Kidney (tissue), 14 donors: ENCODE measurements around the gene ESPNL. TPM values are rescaled to one million over a fixed set of nuclear protein-coding genes. Genes with fewer than 3 reads are reported as not detected.
A peak's percentile ranks its signal among the peaks of the same experiment; 100 is the strongest.

ENCODE experiments used
- DNase-seq, 5 donors: peaks; one replicate each; pipeline ENCODE4 v3.0.0-alpha.2; 2013 to 2020
- FAIRE-seq: peaks from 2 replicates; lab custom pipeline; 2012; peaks lifted over from hg19 to GRCh38; lab: Jason Lieb, UNC
- H3K27ac ChIP-seq, 2 donors: one replicate each; pipeline ENCODE4 v1.7.0; 2013; ENCODE audit warnings: low read depth in 2 of 2, low read length in 2 of 2, inconsistent platforms in 1 of 2
- H3K27me3 ChIP-seq: one replicate; pipeline ENCODE4 v1.7.1; 2013; ENCODE audit warnings: low read length, inconsistent platforms; ENCODE audit not compliant: control insufficient read depth, insufficient read depth
- H3K36me3 ChIP-seq, 3 donors: one replicate each; pipeline versions ENCODE4 v1.7.0 to v1.7.1; 2013; ENCODE audit warnings: low read length in 3 of 3, control low read depth in 1 of 3, inconsistent platforms in 1 of 3; ENCODE audit not compliant: insufficient read depth in 3 of 3, control insufficient read depth in 2 of 3
- H3K4me1 ChIP-seq, 3 donors: one replicate each; pipeline versions ENCODE4 v1.7.0 to v1.7.1; 2013; ENCODE audit warnings: low read length in 3 of 3, inconsistent platforms in 1 of 3, low read depth in 1 of 3; ENCODE audit not compliant: control insufficient read depth in 2 of 3, insufficient read depth in 2 of 3
- H3K4me3 ChIP-seq, 3 donors: one replicate each; pipeline versions ENCODE4 v1.7.0 to v1.8.1; 2013; ENCODE audit warnings: low read length in 3 of 3, control low read depth in 1 of 3, inconsistent platforms in 1 of 3
- H3K9ac ChIP-seq, 3 donors: one replicate each; pipeline versions ENCODE4 v1.7.0 to v1.7.1; 2013; ENCODE audit warnings: low read length in 3 of 3, control low read depth in 1 of 3, inconsistent platforms in 1 of 3
- H3K9me3 ChIP-seq, 3 donors: one replicate each; pipeline versions ENCODE4 v1.7.0 to v1.7.1; 2013; ENCODE audit warnings: low read length in 3 of 3, control low read depth in 1 of 3, inconsistent platforms in 1 of 3; ENCODE audit not compliant: control insufficient read depth in 2 of 3, insufficient read depth in 1 of 3
- CTCF ChIP-seq: IDR thresholded peaks from 3 replicates; pipeline ENCODE4 v1.5.1; 2012; ENCODE audit warnings: mild to moderate bottlenecking, moderate library complexity, borderline replicate concordance; ENCODE audit not compliant: insufficient read depth; ENCODE audit errors: extremely low read depth
- intact Hi-C: fragments of 100-400 bp; cut with DNase I; formaldehyde crosslinking; loops from one replicate; pipeline ENCODE4 v1.11.1; 2022
- polyA plus RNA-seq: library from polyadenylated mRNA; stranded (reverse); fragments of 350-450 nt; fragmentation: Illumina TruSeq; extraction: RNeasy Lipid Tissue Mini Kit (QIAGEN cat#74804); gene quantifications from one replicate; pipeline ENCODE4 v1.2.3, GENCODE V29; 2014; ENCODE audit warnings: low read depth, low replicate concordance; ENCODE audit not compliant: insufficient read depth
- total RNA-seq: library from RNA; stranded (reverse); fragmentation: NEBNext Ultra II Directional; extraction: Animal tissue kit (Norgen Biotek cat#: 25700); gene quantifications from one replicate; pipeline ENCODE4 v1.2.1, GENCODE V29; 2021
- donor health status: control.
- donor health status: control.
- donor health status: control.
- donor health status: control.
- donor health status: control.
- donor health status: DM: yes; HTN: yes; CAD: no.
- donor health status: Normal renal cell carcinoma (clear cell type).

The ESPNL gene
- total and polyA plus RNA-seq, 2 donors from 2014 or later, result 0.28 to 2.7 TPM

- intact Hi-C loops, result no loop called here
- Histone ChIP-seq H3K36me3 (no peaks in the 10 kb centered on the region), H3K27ac (no peak overlapping the region), H3K4me3 (no peak overlapping the region), H3K9ac (no peak overlapping the region), H3K27me3 (no peaks in the 10 kb centered on the region), H3K9me3 (no peaks in the 10 kb centered on the region), H3K4me1 (no peaks in the 10 kb centered on the region)
- DNase-seq, result no peak
- TF ChIP-seq CTCF, result no peak
- no peak for FAIRE-seq
Measured at GRCh38 chr2:238148981-238149380, 48.8 kb downstream of the ESPNL start.

- no peak overlapping the region for H3K9ac ChIP-seq
- DNase-seq, result no peak
- H3K27me3 ChIP-seq, result no peaks in the 10 kb centered on the region
Measured at GRCh38 chr2:238149841-238150572, 49.9 kb downstream of the ESPNL start.

GRCh38 chr2:238150686-238151085, 50.5 kb downstream of the ESPNL start:
- Histone ChIP-seq H3K4me1 (no peaks in the 10 kb centered on the region), H3K36me3 (no peaks in the 10 kb centered on the region), H3K9me3 (no peaks in the 10 kb centered on the region), H3K27ac (no peak overlapping the region), H3K9ac (no peak overlapping the region), H3K27me3 (no peaks in the 10 kb centered on the region), H3K4me3 (no peak overlapping the region)
- no peak for TF ChIP-seq CTCF
- intact Hi-C loops, result no loop called here
- FAIRE-seq (no peak), DNase-seq (peak in 1 of 5 donors; percentile 66)

More at GRCh38 chr2:238149841-238150572, 49.9 kb downstream of the ESPNL start:
- intact Hi-C loops, result no loop called here
- Histone ChIP-seq H3K4me3 (no peak overlapping the region), H3K36me3 (no peaks in the 10 kb centered on the region), H3K9me3 (no peaks in the 10 kb centered on the region), H3K4me1 (no peaks in the 10 kb centered on the region), H3K27ac (no peak overlapping the region)
- TF ChIP-seq CTCF, result no peak
- no peak for FAIRE-seq
